ENCODE results near the gene TRPC1. TPM values are rescaled to one million over a fixed set of nuclear protein-coding genes. Genes with fewer than 3 reads are reported as not detected.

TRPC1 gene
- total RNA-seq, 1 donor from 2014 or later, result 34.4 TPM

DNA sequence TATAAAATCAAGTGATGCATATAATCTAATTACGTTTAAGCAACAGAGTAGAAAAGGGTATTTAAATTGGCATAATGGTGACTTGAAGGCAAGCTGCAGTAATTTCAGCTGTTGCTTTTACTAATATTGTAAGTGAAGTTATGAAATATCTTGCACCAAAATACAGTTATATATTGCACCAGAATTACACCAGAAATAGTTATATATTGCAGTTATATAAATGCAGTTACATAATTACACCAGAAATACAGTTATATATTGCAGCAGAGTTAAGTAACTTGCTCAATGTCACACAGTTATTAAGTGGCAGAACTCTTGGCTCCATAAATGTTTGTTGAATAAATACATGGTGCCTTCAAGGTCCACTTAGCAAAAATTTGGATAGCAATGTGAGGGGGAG is 113.7 kb downstream of the TRPC1 start:
- no peak for DNase-seq (ENCODE audit: low read depth)

- no peak for DNase-seq (ENCODE audit: low read depth)
These were observed 116.0 kb downstream of the TRPC1 start for GRCh38 chr3:142839831-142840230.

DNA sequence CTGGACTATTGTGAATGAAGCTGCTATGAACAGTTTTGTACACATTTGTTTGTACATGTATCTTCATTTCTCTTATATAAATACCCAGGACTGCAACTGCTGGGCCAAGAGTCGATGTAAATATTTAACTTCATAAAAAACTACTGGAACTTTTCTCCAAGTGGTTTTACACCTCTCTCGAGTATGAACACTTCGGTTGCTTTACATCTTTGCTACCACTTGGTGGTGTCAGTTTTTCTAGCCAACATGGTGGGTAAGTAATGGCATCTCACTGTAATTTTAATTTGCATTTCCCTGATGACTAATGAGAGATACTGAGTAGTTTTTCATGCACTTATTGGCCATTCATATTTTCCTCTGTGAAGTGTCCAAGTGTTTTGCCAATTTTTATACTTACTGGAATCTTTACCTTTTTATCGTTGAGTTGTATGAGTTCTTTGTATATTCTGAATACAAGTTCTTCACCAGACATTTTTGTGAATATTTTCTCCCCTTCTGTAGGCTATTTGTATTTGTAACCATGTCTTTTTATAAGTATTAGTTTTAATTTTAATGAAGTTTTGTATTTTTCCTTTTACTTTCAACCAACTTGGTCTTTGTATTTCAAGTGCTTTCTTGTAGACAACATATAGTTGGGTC is 120.6 kb downstream of the TRPC1 start:
- DNase-seq (ENCODE audit: low read depth), result peak; percentile 66

GRCh38 chr3:142846779-142847577 is 123.1 kb downstream of the TRPC1 start:
- no peak for DNase-seq (ENCODE audit: low read depth)

- DNase-seq (ENCODE audit: low read depth), result peak; percentile 16
These were observed 125.3 kb downstream of the TRPC1 start for GRCh38 chr3:142849148-142849547.

DNA sequence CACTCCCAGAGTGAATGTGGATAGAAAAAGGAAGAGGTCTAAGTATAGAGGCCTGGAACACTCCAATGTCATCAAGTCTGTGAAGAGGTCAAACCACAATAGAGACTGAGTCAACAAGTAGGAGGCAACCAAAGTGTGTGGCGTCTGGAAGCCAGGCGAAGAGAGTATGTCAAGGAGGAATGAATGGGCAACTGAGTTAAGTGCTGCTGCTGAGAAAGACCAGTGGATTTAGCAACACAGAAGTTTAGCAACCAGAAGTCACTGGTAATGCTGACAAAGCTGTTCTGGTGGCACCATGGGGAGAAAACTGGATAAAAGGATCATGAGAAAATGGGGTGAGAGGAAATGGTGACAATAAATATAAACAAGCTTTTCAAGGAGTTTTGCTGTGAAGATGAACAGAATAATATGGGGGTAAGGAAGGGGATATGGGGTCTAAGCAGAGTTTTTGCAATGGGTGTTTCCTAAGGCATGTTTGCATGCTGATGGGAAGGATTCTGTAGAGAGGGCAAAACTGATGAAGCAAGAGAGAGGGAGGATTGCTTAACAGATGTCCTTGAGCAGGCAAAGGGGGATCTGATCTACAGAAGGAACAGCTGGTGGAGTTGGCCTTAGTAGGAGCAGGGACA is 126.7 kb downstream of the TRPC1 start:
- DNase-seq (ENCODE audit: low read depth), result peak; percentile 97

GRCh38 chr3:142852009-142852408 is 128.2 kb downstream of the TRPC1 start:
- no peak for DNase-seq (ENCODE audit: low read depth)

DNA sequence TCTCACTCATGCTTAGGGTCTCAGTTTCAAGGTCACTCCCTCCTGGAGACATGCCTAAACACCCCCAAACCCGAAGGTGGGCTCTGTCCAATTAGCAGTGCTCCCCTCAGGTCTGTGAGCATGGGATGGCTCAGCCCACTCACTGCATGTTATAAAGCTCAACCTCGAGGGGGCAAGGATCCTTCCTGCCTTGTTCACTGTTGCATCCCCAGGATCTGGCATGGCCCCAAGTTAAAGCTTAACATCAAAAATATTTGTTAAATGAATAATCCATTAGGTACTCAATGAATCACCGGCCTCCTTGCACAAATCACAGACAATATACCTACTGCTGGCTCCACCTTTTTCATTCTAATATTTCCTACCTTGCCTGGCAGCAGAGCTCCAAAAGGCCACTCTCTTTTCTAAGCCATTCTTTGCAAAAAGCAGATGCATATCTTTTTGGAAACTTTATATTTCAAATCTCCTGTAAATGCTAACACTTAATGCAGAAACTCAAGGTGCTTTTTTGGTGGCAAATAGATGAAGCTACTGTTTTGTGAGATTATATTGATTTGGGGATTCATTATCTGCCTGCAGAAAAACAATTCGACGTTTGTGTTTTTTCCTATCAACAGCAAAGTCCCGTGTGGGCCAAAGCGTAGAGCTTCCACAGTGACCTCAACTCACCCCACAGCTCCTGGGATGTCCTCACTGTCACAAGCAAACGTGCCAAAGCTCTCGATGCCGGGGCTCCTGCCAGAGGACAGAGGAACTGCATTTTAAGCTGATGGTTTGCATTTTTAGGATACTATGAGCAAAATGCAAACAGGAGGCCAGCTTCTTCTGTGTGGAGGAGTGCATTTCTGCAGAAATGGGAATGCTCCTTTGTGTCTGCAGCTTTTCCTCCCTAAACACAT is 129.7 kb downstream of the TRPC1 start:
- DNase-seq (ENCODE audit: low read depth), result peak; percentile 97

DNA sequence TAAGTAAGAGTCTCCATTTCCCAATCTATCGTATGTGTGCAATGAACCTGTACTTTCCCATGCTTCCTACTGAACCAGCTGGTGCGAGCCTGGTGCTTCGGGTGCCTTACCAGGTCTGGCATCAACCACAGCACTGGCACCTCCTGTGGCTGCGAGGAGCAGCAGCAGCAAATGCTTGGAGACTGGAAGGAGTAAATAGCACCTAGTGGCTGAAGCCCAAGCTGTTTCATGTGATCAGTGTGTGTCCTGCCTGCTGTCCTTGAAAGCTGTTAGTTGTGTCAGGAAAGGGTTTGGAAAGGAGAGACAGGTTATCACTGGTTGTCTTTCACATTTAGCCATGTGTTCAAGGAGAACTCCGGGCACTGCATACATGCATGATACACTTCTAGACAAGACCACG is 133.2 kb downstream of the TRPC1 start:
- peak; percentile 79 for DNase-seq (ENCODE audit: low read depth)

Other genes with a start within 250 kb of the TRPC1 start
- 35.6 and 48.7 TPM in 2 replicates for gene ATR, start 145.3 kb upstream of the TRPC1 start, total RNA-seq
- gene PLS1, start 127.6 kb upstream of the TRPC1 start, total RNA-seq, result 57.0 and 83.5 TPM in 2 replicates
- 4.7 and 7.3 TPM in 2 replicates for gene PCOLCE2, start 165.0 kb downstream of the TRPC1 start, total RNA-seq
- gene PAQR9, start 239.6 kb downstream of the TRPC1 start, total RNA-seq, result 0.17 and 0.20 TPM in 2 replicates